Activated T-helper 1 cell treated with anti-CD3 and anti-CD28 coated beads, Interleukin-2, amount 50 U/mL, for 16 hours (primary cell): ENCODE data around the gene IQCN.
"Not testable (repeated sequence)": the region's sequence is repeated elsewhere in the genome, so short reads cannot be mapped to it uniquely, and the experiment has no call there.

Experiments used
- DNase-seq, 2 donors: peaks; one replicate each; pipeline ENCODE4 v3.0.0-alpha.2; 2020; ENCODE audit warnings: low read depth in 1 of 2, low spot score in 1 of 2

IQCN gene

GRCh38 chr19:18214779-18215433 lies 59.3 kb downstream of the IQCN start:
- DNase-seq, result no peak

DNA sequence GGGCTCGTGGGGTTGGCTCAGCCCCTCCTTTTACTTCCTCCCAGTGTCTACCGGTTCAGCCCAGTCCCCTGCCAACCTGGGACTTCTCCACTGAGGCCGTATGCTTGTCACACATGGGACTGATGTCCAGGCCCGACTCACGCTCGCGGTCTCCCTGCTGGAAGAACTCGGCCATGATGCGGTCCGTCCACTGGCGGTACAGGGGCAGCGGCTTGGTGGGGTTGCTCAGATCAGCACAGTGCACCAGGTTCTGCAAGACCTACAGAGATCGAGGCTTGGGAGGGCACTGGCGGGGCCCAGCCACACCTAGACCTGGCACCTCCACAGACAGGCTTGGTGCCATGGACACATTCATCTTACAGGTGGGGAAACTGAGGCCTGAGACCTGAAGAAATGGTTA lies 62.6 kb downstream of the IQCN start:
- DNase-seq, result no peak

DNA sequence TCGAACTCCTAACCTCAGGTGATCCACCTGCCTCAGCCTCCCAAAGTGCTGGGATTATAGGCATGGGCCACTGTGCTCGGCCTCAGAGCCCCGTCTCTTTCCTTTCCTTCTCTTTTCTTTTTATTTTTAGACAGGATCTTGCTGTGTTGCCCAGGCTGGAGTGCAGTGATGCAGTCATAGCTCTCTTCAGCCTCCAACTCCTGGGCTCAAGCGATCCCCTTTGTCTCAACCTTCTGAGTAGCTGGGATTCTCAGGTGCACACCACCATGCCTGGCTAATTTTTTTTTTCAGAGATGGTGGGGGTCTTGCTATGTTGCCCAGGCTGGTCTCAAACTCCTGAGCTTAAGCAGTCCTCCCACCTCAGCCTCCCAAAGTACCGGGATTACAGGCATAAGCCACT lies 64.3 kb downstream of the IQCN start:
- not testable (repeated sequence) for DNase-seq

GRCh38 chr19:18208098-18208951 lies 65.9 kb downstream of the IQCN start:
- DNase-seq, result peak in 1 of 2 donors; percentile 29
